Gastrocnemius medialis (tissue), 4 donors: ENCODE results near the gene NLRP13.

Experiments used
- POLR2A ChIP-seq, 2 donors: fragments of 450-650 bp; IDR thresholded peaks; one replicate each; pipeline ENCODE4 v1.6.1; 2017; ENCODE audit warnings: antibody characterized with exemption in 2 of 2, mild to moderate bottlenecking in 2 of 2, moderate library complexity in 2 of 2
- TF ChIP-seq, protein P1 (sequence below), 5 experiments: fragments of 450-650 bp in 3 of 5; fragments of 200-600 bp in 2 of 5; sonication (generic) in 2 of 5; IDR thresholded peaks in 4 of 5; conservative IDR thresholded peaks in 1 of 5; 1 replicate in 4 of 5; 2 replicates in 1 of 5; pipeline ENCODE4 v1.5.1; 2016 to 2019; ENCODE audit warnings: antibody characterized with exemption in 5 of 5, mild to moderate bottlenecking in 3 of 5, moderate library complexity in 3 of 5

DNA sequence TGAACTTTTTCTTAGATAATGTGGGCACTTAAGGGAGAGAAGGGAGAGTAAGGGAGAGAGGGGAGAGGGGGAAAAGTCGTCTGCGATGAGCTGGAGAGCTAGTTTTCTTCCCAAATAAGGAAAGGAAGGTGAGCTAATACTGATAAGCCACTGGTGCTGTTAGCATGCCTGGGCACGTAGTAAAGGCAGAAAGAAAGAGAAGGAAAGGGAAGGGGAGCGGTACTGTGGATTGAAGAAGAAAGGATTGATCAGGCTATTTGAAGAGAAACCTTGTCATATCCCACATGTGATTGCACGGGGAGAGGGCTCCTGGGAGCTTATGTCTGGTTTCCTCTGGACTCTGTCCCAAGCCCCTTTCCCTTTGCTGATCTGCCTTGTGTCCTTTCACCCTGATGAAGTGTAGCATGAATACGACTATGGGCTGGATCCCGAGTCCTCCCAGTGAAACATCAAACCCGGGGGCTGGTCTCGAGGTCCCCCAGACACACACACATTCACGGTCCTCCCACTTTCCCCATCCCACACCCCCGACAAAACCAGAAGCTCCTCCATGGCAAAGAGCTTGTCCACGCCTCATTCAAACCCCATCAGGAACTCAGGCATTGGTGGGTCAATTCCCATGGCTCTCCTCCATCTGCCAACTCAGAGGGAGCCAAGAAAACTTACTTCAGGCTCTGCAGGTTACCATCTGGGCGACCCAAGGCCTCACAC, 30.6 kb downstream of the NLRP13 start:
- TF ChIP-seq, protein P1, sequence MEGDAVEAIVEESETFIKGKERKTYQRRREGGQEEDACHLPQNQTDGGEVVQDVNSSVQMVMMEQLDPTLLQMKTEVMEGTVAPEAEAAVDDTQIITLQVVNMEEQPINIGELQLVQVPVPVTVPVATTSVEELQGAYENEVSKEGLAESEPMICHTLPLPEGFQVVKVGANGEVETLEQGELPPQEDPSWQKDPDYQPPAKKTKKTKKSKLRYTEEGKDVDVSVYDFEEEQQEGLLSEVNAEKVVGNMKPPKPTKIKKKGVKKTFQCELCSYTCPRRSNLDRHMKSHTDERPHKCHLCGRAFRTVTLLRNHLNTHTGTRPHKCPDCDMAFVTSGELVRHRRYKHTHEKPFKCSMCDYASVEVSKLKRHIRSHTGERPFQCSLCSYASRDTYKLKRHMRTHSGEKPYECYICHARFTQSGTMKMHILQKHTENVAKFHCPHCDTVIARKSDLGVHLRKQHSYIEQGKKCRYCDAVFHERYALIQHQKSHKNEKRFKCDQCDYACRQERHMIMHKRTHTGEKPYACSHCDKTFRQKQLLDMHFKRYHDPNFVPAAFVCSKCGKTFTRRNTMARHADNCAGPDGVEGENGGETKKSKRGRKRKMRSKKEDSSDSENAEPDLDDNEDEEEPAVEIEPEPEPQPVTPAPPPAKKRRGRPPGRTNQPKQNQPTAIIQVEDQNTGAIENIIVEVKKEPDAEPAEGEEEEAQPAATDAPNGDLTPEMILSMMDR (IDR thresholded peaks at IDR 0.05 in 4 of 5, conservative IDR thresholded peaks at IDR 0.05 in 1 of 5): no peak
- TF ChIP-seq POLR2A (IDR thresholded peaks at IDR 0.05): no peak
